Panc1 (cell line): ENCODE data around the gene SYCN. TPM values are rescaled to one million over a fixed set of nuclear protein-coding genes. Genes with fewer than 3 reads are reported as not detected.

ENCODE experiments used
- ATAC-seq: fragments of 200-7000 bp; cut with Tn5 transposase; 2 replicates; pipeline ENCODE4 v1.9.1; 2020; ENCODE audit warnings: mild to moderate bottlenecking, moderate library complexity
- BruUV-seq: library from RNA; stranded (reverse); fragments of 400-500 nt; replicated peaks from 2 replicates; lab custom pipeline; 2021; lab: Mats Ljungman, UMichigan
- CTCF ChIA-PET: fragments of 300-600 bp; sonication (Branson Sonifier 250); formaldehyde crosslinking; loops from one replicate; lab custom pipeline; 2022; ENCODE audit warnings: antibody characterized with exemption; lab: Charles Lee
- POLR2A ChIA-PET: fragments of 300-600 bp; sonication (Branson Sonifier 250); formaldehyde crosslinking; loops from one replicate; lab custom pipeline; 2022; ENCODE audit warnings: antibody characterized with exemption; lab: Charles Lee
- DNase-seq: peaks from one replicate; pipeline ENCODE4 v3.0.0-alpha.2; 2010; ENCODE audit warnings: low read depth, low spot score
- H3K27ac ChIP-seq: 2 replicates; pipeline ENCODE4 v1.5.1; 2011; ENCODE audit warnings: mild to moderate bottlenecking, low read length, inconsistent platforms
- H3K27me3 ChIP-seq: fragments of 200-500 bp; sonication (Bioruptor generic); 2 replicates; pipeline ENCODE4 v1.6.0; 2014; ENCODE audit warnings: low read length, inconsistent platforms; ENCODE audit not compliant: control insufficient read depth, insufficient read depth
- H3K36me3 ChIP-seq: fragments of 200-500 bp; sonication (Bioruptor generic); 2 replicates; pipeline ENCODE4 v1.5.1; 2014; ENCODE audit warnings: inconsistent platforms, mild to moderate bottlenecking, low read length, moderate library complexity; ENCODE audit not compliant: control insufficient read depth, insufficient read depth
- H3K4me1 ChIP-seq: 2 replicates; pipeline ENCODE4 v1.5.1; 2011; ENCODE audit warnings: inconsistent platforms, mild to moderate bottlenecking, low read length, moderate library complexity; ENCODE audit not compliant: control insufficient read depth, insufficient read depth
- H3K4me3 ChIP-seq, 2 experiments: 2 replicates each; pipeline ENCODE4 v1.5.1; 2011 to 2012; ENCODE audit warnings: low read depth in 2 of 2, low read length in 2 of 2, mild to moderate bottlenecking in 2 of 2, inconsistent platforms in 1 of 2, moderate library complexity in 1 of 2
- H3K9me3 ChIP-seq: fragments of 200-500 bp; sonication (Bioruptor generic); 2 replicates; pipeline ENCODE4 v1.5.1; 2014; ENCODE audit warnings: low read depth, mild to moderate bottlenecking, inconsistent platforms, low read length, moderate library complexity; ENCODE audit not compliant: control insufficient read depth, insufficient read depth
- CTCF ChIP-seq: fragments of 450-650 bp; IDR thresholded peaks from 2 replicates; pipeline ENCODE4 v1.5.1; 2017; ENCODE audit warnings: mild to moderate bottlenecking
- POLR2AphosphoS5 ChIP-seq: IDR thresholded peaks from 2 replicates; pipeline ENCODE4 v1.6.1; 2012; ENCODE audit warnings: mild to moderate bottlenecking, low read depth, low read length, moderate library complexity
- REST ChIP-seq, 2 experiments: IDR thresholded peaks; 2 replicates each; pipeline ENCODE4 v1.6.1; 2011 to 2012; ENCODE audit warnings: low read depth in 2 of 2, control low read depth in 1 of 2, low read length in 1 of 2, mild to moderate bottlenecking in 1 of 2, moderate library complexity in 1 of 2; ENCODE audit not compliant: insufficient read depth in 1 of 2
- SIN3A ChIP-seq: IDR thresholded peaks from 2 replicates; pipeline ENCODE4 v1.6.1; 2012; ENCODE audit warnings: low read depth, mild to moderate bottlenecking, low read length, moderate library complexity, borderline replicate concordance; ENCODE audit not compliant: insufficient read depth
- TCF7L2 ChIP-seq: IDR thresholded peaks from 2 replicates; pipeline ENCODE4 v1.6.1; 2011; ENCODE audit warnings: mild to moderate bottlenecking, low read depth, low read length, inconsistent platforms
- in situ Hi-C: cut with HindIII; loops from 2 replicates; pipeline ENCODE4 v1.10.0; 2016; ENCODE audit warnings: low sequenced_read_pairs, low pct_unique_long_range_greater_than_20kb
- intact Hi-C: fragments of 100-400 bp; cut with micrococcal nuclease; formaldehyde crosslinking; loops from one replicate; pipeline ENCODE4 v1.10.0; 2022; ENCODE audit not compliant: unreplicated experiment
- total RNA-seq: library from RNA; stranded (reverse); gene quantifications from one replicate; pipeline ENCODE4 v1.2.1, GENCODE V29; 2021; ENCODE audit not compliant: unreplicated experiment

SYCN gene
- total RNA-seq, 1 experiment from 2014 or later = 0.33 TPM

DNA sequence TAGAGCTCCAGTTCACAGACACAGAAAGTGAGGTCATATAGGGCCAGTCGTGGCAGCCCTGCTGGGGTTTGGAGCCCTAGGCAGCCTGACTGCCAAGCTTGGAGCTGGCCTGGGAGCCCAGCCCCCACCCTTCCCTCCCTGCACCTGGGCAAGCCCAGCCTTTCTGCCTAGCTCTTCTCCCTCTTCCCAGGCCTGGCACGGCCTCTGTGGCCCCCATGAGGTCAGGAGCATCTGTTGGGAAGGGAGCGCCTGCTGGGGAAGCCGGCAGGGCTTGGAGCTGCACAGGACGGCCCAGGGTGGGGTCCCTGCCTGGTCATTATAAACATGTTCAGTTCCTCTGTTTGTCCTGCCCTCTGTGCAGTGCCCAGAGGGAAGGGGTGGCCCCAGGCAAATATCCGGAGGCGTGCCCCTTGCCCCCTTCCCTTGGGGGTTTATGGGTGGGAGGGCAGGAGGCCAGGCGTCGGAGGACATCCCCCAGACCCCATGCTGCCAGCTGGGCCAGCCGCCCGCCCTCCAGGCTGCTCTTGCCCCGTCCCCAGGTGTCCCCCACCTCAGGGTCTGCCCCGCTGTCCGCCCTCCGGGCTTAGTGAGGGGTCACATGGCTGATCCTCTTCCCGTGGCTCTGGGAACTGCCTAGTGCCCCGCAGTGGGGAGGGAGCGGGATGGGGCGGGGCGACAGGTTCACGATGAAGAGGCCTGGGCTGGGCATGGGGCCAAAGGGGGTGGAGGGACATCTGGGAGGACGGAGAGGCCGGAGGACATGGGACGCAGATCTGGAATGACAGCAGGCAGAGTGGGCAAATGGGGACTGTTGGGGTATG is 37.3 kb downstream of the SYCN start:
- Histone ChIP-seq H3K4me1 (peaks cover 33% of the 10 kb centered on the region), H3K27ac (no peak overlapping the region), H3K4me3 (no peak overlapping the region), H3K36me3 (0 out of 2 replicates have a peak, but pooled peaks cover 2% of the 10 kb centered on the region), H3K9me3 (no peaks in the 10 kb centered on the region), H3K27me3 (no peaks in the 10 kb centered on the region)
- CTCF ChIA-PET = interaction anchor here (0.5 to 1.2 kb wide), 4 partner anchors 32 to 624 kb away, joined by 3 to 15 read pairs (median 3); partner anchors contain the start of gene SYCN
- in situ Hi-C loops (no loop called here), intact Hi-C loops (no loop called here)
- BruUV-seq = no TSS peak
- ATAC-seq = peak; percentile 65
- TF ChIP-seq SIN3A = no peak
- no peak for TF ChIP-seq REST (IDR thresholded peaks at IDR 0.05; ENCODE audit: insufficient read depth in 1 of 2, low read depth in 2 of 2, low read length in 1 of 2)
- no peak for TF ChIP-seq POLR2AphosphoS5
- no peak for TF ChIP-seq CTCF
- TF ChIP-seq TCF7L2 = no peak
- POLR2A ChIA-PET = no interaction called here
- DNase-seq = no peak

DNA sequence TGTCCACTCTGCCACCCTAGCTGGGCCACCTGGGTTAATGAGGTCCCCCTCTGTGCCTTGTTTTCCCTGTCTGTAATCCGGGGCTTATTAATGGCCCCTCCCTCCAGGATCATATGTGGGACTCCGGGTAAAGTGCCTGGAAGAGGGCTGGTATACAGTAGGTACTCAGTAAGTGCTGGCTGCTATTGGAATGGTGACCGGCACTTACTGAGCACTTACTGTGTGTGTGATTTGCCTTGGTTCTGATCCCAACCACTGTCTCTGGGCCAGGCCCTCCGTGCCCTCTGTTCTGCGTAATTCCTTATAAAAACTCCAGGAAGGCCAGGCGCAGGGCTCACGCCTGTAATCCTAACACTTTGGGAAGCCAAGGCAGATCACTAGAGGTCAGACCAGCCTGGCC is 38.2 kb downstream of the SYCN start:
- H3K4me3 ChIP-seq = no peak overlapping the region
- TF ChIP-seq TCF7L2 (no peak), CTCF (no peak), REST (IDR thresholded peaks at IDR 0.05; ENCODE audit: insufficient read depth in 1 of 2, low read depth in 2 of 2, low read length in 1 of 2) (no peak), SIN3A (no peak), POLR2AphosphoS5 (no peak)
- in situ Hi-C loops = no loop called here

More for the DNA sequence above, 38.2 kb downstream of the SYCN start:
- BruUV-seq = no TSS peak
- ATAC-seq (no peak), DNase-seq (no peak)
- H3K9me3 ChIP-seq = no peaks in the 10 kb centered on the region
- H3K27ac ChIP-seq = no peak overlapping the region
- 0 out of 2 replicates have a peak, but pooled peaks cover 2% of the 10 kb centered on the region for H3K36me3 ChIP-seq
- H3K27me3 ChIP-seq = no peaks in the 10 kb centered on the region
- POLR2A ChIA-PET = no interaction called here
- intact Hi-C loops = no loop called here
- H3K4me1 ChIP-seq = peaks cover 31% of the 10 kb centered on the region
- CTCF ChIA-PET = interaction anchor here (0.5 to 1.1 kb wide), 4 partner anchors 38 to 625 kb away, joined by 3 to 25 read pairs (median 3); partner anchors contain the start of gene SYCN
